ENCODE results near the gene SLC9A2.

DNA sequence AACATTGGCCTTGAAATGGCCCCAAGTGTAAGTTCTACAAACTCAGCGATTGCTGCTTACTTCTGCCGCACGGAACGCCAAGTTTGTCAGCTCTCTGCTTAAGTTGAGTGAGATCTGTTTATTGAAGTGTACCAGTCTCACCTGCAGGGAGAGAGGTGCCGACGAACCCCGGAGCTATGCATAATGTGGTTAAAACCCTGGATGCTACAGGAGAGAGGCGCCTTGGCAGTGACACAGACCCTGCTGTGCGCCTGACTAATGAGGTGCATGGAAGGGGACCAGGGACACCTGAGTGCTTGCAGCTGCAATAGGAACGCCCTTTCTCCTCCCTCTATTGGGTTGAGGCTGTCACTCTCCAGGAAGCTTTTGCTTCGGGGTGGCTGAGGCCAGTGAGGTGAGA, 979 bp downstream of the SLC9A2 start:
- TF ChIP-seq, protein P1, sequence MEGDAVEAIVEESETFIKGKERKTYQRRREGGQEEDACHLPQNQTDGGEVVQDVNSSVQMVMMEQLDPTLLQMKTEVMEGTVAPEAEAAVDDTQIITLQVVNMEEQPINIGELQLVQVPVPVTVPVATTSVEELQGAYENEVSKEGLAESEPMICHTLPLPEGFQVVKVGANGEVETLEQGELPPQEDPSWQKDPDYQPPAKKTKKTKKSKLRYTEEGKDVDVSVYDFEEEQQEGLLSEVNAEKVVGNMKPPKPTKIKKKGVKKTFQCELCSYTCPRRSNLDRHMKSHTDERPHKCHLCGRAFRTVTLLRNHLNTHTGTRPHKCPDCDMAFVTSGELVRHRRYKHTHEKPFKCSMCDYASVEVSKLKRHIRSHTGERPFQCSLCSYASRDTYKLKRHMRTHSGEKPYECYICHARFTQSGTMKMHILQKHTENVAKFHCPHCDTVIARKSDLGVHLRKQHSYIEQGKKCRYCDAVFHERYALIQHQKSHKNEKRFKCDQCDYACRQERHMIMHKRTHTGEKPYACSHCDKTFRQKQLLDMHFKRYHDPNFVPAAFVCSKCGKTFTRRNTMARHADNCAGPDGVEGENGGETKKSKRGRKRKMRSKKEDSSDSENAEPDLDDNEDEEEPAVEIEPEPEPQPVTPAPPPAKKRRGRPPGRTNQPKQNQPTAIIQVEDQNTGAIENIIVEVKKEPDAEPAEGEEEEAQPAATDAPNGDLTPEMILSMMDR (IDR thresholded peaks at IDR 0.05), result no peak
- peak; percentile 54 to 67 for TF ChIP-seq POLR2A (IDR thresholded peaks at IDR 0.05)

Data from Peyer's patch (tissue), 4 donors.